ENCODE measurements around the gene CACNA1A.

The CACNA1A gene

GRCh38 chr19:13398780-13399726, 107.2 kb downstream of the CACNA1A start:
- Histone ChIP-seq H3F3A (ENCODE audit: insufficient read depth, low read length) (no peaks in the 10 kb centered on the region), H3K4me1 (ENCODE audit: insufficient read depth, low read length, severe bottlenecking) (no peaks in the 10 kb centered on the region), H3K4me2 (ENCODE audit: low read length) (no peak overlapping the region), H3K36me3 (ENCODE audit: insufficient read depth, low read length) (no peaks in the 10 kb centered on the region), H3K27me3 (ENCODE audit: insufficient read depth, low read length) (no peaks in the 10 kb centered on the region), H3K27ac (ENCODE audit: low read depth, low read length, poor library complexity, severe bottlenecking) (no peak overlapping the region), H3K9ac (ENCODE audit: low read length) (no peak overlapping the region), H3K9me2 (ENCODE audit: low read depth, low read length) (no peaks in the 10 kb centered on the region), H4K20me1 (ENCODE audit: insufficient read depth, low read length) (no peaks in the 10 kb centered on the region), H3K9me3 (ENCODE audit: low read length) (no peaks in the 10 kb centered on the region), H3K79me2 (ENCODE audit: insufficient read depth, low read length) (no peaks in the 10 kb centered on the region), H3K4me3 (ENCODE audit: low read depth, low read length, poor library complexity, severe bottlenecking) (no peak overlapping the region), H2AFZ (ENCODE audit: low read length) (no peak overlapping the region)
- TF ChIP-seq CTCF (IDR thresholded peaks at IDR 0.05; ENCODE audit: low read length) (no peak), EZH2 (IDR thresholded peaks at IDR 0.05; ENCODE audit: borderline replicate concordance, low read length) (no peak)

- Histone ChIP-seq H3K27me3 (ENCODE audit: insufficient read depth, low read length) (no peaks in the 10 kb centered on the region), H2AFZ (ENCODE audit: low read length) (no peak overlapping the region), H3K9me2 (ENCODE audit: low read depth, low read length) (no peaks in the 10 kb centered on the region), H3K9me3 (ENCODE audit: low read length) (no peaks in the 10 kb centered on the region), H3K4me2 (ENCODE audit: low read length) (no peak overlapping the region), H3K79me2 (ENCODE audit: insufficient read depth, low read length) (no peaks in the 10 kb centered on the region), H3F3A (ENCODE audit: insufficient read depth, low read length) (no peaks in the 10 kb centered on the region), H3K4me1 (ENCODE audit: insufficient read depth, low read length, severe bottlenecking) (no peaks in the 10 kb centered on the region), H3K36me3 (ENCODE audit: insufficient read depth, low read length) (no peaks in the 10 kb centered on the region), H3K4me3 (ENCODE audit: low read depth, low read length, poor library complexity, severe bottlenecking) (no peak overlapping the region), H3K9ac (ENCODE audit: low read length) (no peak overlapping the region), H3K27ac (ENCODE audit: low read depth, low read length, poor library complexity, severe bottlenecking) (no peak overlapping the region), H4K20me1 (ENCODE audit: insufficient read depth, low read length) (no peaks in the 10 kb centered on the region)
- TF ChIP-seq CTCF (IDR thresholded peaks at IDR 0.05; ENCODE audit: low read length), result no peak
- no peak for TF ChIP-seq EZH2 (IDR thresholded peaks at IDR 0.05; ENCODE audit: borderline replicate concordance, low read length)
Measured at GRCh38 chr19:13398182-13398581, 108.1 kb downstream of the CACNA1A start.

GRCh38 chr19:13396250-13397080, 109.8 kb downstream of the CACNA1A start:
- Histone ChIP-seq H3K27me3 (ENCODE audit: insufficient read depth, low read length) (no peaks in the 10 kb centered on the region), H3K4me3 (ENCODE audit: low read depth, low read length, poor library complexity, severe bottlenecking) (no peak overlapping the region), H3K36me3 (ENCODE audit: insufficient read depth, low read length) (no peaks in the 10 kb centered on the region), H3K27ac (ENCODE audit: low read depth, low read length, poor library complexity, severe bottlenecking) (no peak overlapping the region), H3K9me3 (ENCODE audit: low read length) (no peaks in the 10 kb centered on the region), H3K9ac (ENCODE audit: low read length) (no peak overlapping the region), H2AFZ (ENCODE audit: low read length) (no peak overlapping the region), H3K9me2 (ENCODE audit: low read depth, low read length) (no peaks in the 10 kb centered on the region), H3F3A (ENCODE audit: insufficient read depth, low read length) (no peaks in the 10 kb centered on the region), H3K79me2 (ENCODE audit: insufficient read depth, low read length) (no peaks in the 10 kb centered on the region), H3K4me1 (ENCODE audit: insufficient read depth, low read length, severe bottlenecking) (no peaks in the 10 kb centered on the region), H4K20me1 (ENCODE audit: insufficient read depth, low read length) (no peaks in the 10 kb centered on the region), H3K4me2 (ENCODE audit: low read length) (no peak overlapping the region; the same call in 1 of the 2 replicates)
- no peak for TF ChIP-seq CTCF (IDR thresholded peaks at IDR 0.05; ENCODE audit: low read length)
- TF ChIP-seq EZH2 (IDR thresholded peaks at IDR 0.05; ENCODE audit: borderline replicate concordance, low read length), result no peak
